Body of pancreas (tissue), 4 donors: ENCODE results near the gene MFAP1. TPM values are rescaled to one million over a fixed set of nuclear protein-coding genes. Genes with fewer than 3 reads are reported as not detected.

Experiments
- ATAC-seq: fragments of 150-250 bp; one replicate; pipeline ENCODE4 v1.9.1; 2016
- DNase-seq, 4 donors: peaks; one replicate each; pipeline ENCODE4 v3.0.0-alpha.2; 2019
- H3K27ac ChIP-seq, 4 donors: fragments of 200-600 bp; sonication (generic); 1 replicate in 3 of 4; 2 replicates in 1 of 4; pipeline versions ENCODE4 v1.5.1 to v1.6.1; 2016 to 2019; ENCODE audit warnings: mild to moderate bottlenecking in 1 of 4, mixed read lengths in 1 of 4, moderate library complexity in 1 of 4
- H3K27me3 ChIP-seq, 2 donors: fragments of 200-600 bp; sonication (generic); one replicate each; pipeline ENCODE4 v1.6.0; 2016; ENCODE audit warnings: mild to moderate bottlenecking in 1 of 2
- H3K36me3 ChIP-seq, 2 donors: fragments of 200-600 bp; sonication (generic); replicated peaks in 1 of 2; 2 replicates each; pipeline ENCODE4 v1.5.1; 2016; ENCODE audit warnings: low read depth in 2 of 2; ENCODE audit not compliant: insufficient read depth in 1 of 2
- H3K4me1 ChIP-seq: fragments of 200-600 bp; sonication (generic); one replicate; pipeline ENCODE4 v1.6.0; 2016
- H3K4me3 ChIP-seq, 2 donors: fragments of 200-600 bp; sonication (generic); 1 replicate in 1 of 2; 2 replicates in 1 of 2; pipeline ENCODE4 v1.5.1; 2016 to 2019
- H3K9me3 ChIP-seq, 3 donors: fragments of 200-600 bp; sonication (generic); 1 replicate in 2 of 3; 2 replicates in 1 of 3; pipeline ENCODE4 v1.5.1; 2016
- CTCF ChIP-seq, 7 experiments: fragments of 450-650 bp in 4 of 7; fragments of 200-600 bp in 3 of 7; sonication (generic) in 3 of 7; IDR thresholded peaks; one replicate each; pipeline ENCODE4 v1.5.1; 2016 to 2019; ENCODE audit warnings: antibody characterized with exemption in 7 of 7
- POLR2A ChIP-seq, 3 donors: fragments of 450-650 bp; IDR thresholded peaks; one replicate each; pipeline ENCODE4 v1.6.1; 2016; ENCODE audit warnings: antibody characterized with exemption in 3 of 3, mild to moderate bottlenecking in 2 of 3
- WGBS, 2 donors: methylation state at CpG; one replicate each; pipeline ENCODE4 v1.1.5; 2017; 5-methylcytosine and 5-hydroxymethylcytosine counted together
- intact Hi-C: fragments of 100-400 bp; cut with DNase I; formaldehyde crosslinking; loops from one replicate; pipeline ENCODE4 v1.15.1; 2023
- total RNA-seq, 2 donors: library from RNA; depleted of rRNA; stranded (reverse); fragments of >200 nt; gene quantifications; one replicate each; pipeline ENCODE4 v1.1.0, GENCODE V29; 2016

MFAP1 gene
- total RNA-seq, 2 donors from 2014 or later: 1.6 to 9.9 TPM

GRCh38 chr15:43791993-43792760 lies 32.3 kb downstream of the MFAP1 start, which contains the start of gene SERF2:
Gene SERF2 (plus strand): TSS chr15:43792320. CDS start chr15:43792377, 57 bp downstream.
- Histone ChIP-seq H3K36me3 (peaks cover 3 to 7% of the 10 kb centered on the region in 2 donors), H3K9me3 (no peaks in the 10 kb centered on the region), H3K4me3 (peak within 1 kb of the TSS; percentile 52 to 91), H3K4me1 (peaks cover 54% of the 10 kb centered on the region), H3K27ac (peak within 1 kb of the TSS; percentile 95 to 99 (median 98)), H3K27me3 (no peaks in the 10 kb centered on the region)
- TF ChIP-seq CTCF (IDR thresholded peaks at IDR 0.05): peak in 1 of 7 experiments; percentile 1
- peak; percentile 99 to 100 (median 99) for TF ChIP-seq POLR2A (IDR thresholded peaks at IDR 0.05)
- ATAC-seq: peak; percentile 92
- 0 to 1% methylated on average over 14 to 66 of the region's 66 CpGs for WGBS, 2 donors
- peak; percentile 100 for DNase-seq
- intact Hi-C loops: no loop called here

- Histone ChIP-seq H3K27ac (peak overlapping the region in 3 of 4 donors; percentile 65 to 86 (median 72)), H3K4me3 (no peak overlapping the region), H3K4me1 (peaks cover 38% of the 10 kb centered on the region), H3K36me3 (peaks cover 0 to 5% of the 10 kb centered on the region in 2 donors), H3K27me3 (no peaks in the 10 kb centered on the region), H3K9me3 (no peaks in the 10 kb centered on the region)
- TF ChIP-seq CTCF (IDR thresholded peaks at IDR 0.05) (no peak), POLR2A (IDR thresholded peaks at IDR 0.05) (no peak)
- WGBS, 2 donors: 55 to 71% methylated on average over 3 of the region's 3 CpGs
- intact Hi-C loops: no loop called here
- ATAC-seq (peak; percentile 8), DNase-seq (no peak)
These were observed 35.1 kb downstream of the MFAP1 start for GRCh38 chr15:43789409-43789808.

GRCh38 chr15:43779016-43779415 lies 45.5 kb downstream of the MFAP1 start:
- intact Hi-C loops: no loop called here
- WGBS, 2 donors: 85 to 86% methylated on average over 1 of the region's 1 CpG
- Histone ChIP-seq H3K27ac (no peak overlapping the region), H3K4me1 (peaks cover 25% of the 10 kb centered on the region), H3K4me3 (no peak overlapping the region), H3K9me3 (no peaks in the 10 kb centered on the region), H3K36me3 (no peaks in the 10 kb centered on the region), H3K27me3 (no peaks in the 10 kb centered on the region)
- TF ChIP-seq CTCF (IDR thresholded peaks at IDR 0.05) (no peak), POLR2A (IDR thresholded peaks at IDR 0.05) (no peak)
- ATAC-seq: no peak
- DNase-seq: no peak

- ATAC-seq (peak; percentile 74), DNase-seq (peak; percentile 83 to 90 (median 86))
- TF ChIP-seq POLR2A (IDR thresholded peaks at IDR 0.05): peak; percentile 20 to 49 (median 32)
- peak; percentile 57 to 93 (median 72) for TF ChIP-seq CTCF (IDR thresholded peaks at IDR 0.05)
- H3K9me3 ChIP-seq: no peaks in the 10 kb centered on the region
- no peaks in the 10 kb centered on the region for H3K27me3 ChIP-seq
- no peaks in the 10 kb centered on the region for H3K36me3 ChIP-seq
- H3K4me3 ChIP-seq: peak overlapping the region; percentile 47 to 67
- H3K27ac ChIP-seq: peak overlapping the region; percentile 92 to 96 (median 94)
- peaks cover 25% of the 10 kb centered on the region for H3K4me1 ChIP-seq
- WGBS, 2 donors: 1% methylated on average over 8 to 31 of the region's 31 CpGs
- intact Hi-C loops: no loop called here
These were observed 47.1 kb downstream of the MFAP1 start for GRCh38 chr15:43777267-43777914.
